H9 (cell line): ENCODE results near the gene BAG1. TPM values are rescaled to one million over a fixed set of nuclear protein-coding genes. Genes with fewer than 3 reads are reported as not detected.

Experiments
- DNase-seq: peaks from one replicate; pipeline ENCODE4 v3.0.0-alpha.2; 2017
- H2AFZ ChIP-seq: one replicate; pipeline ENCODE4 v1.6.1; 2013; ENCODE audit warnings: mild to moderate bottlenecking, low read length, control low read depth, moderate library complexity
- H2AK5ac ChIP-seq: 2 replicates; pipeline ENCODE4 v1.6.1; 2013; ENCODE audit warnings: low read length, control low read depth, mixed read lengths; ENCODE audit not compliant: insufficient read length
- H2BK120ac ChIP-seq: one replicate; pipeline ENCODE4 v1.6.1; 2013; ENCODE audit warnings: low read depth, mild to moderate bottlenecking, low read length, control low read depth, inconsistent platforms; ENCODE audit not compliant: poor library complexity, severe bottlenecking
- H2BK12ac ChIP-seq: 2 replicates; pipeline ENCODE4 v1.6.1; 2013; ENCODE audit warnings: low read length, control low read depth, mixed read lengths, low read depth; ENCODE audit not compliant: insufficient read length
- H2BK15ac ChIP-seq: 2 replicates; pipeline ENCODE4 v1.6.1; 2013; ENCODE audit warnings: low read depth, low read length, control low read depth
- H2BK20ac ChIP-seq: one replicate; pipeline ENCODE4 v1.6.1; 2013; ENCODE audit warnings: low read depth, mild to moderate bottlenecking, low read length, control low read depth, inconsistent platforms; ENCODE audit not compliant: poor library complexity, severe bottlenecking
- H2BK5ac ChIP-seq: 2 replicates; pipeline ENCODE4 v1.6.1; 2013; ENCODE audit warnings: low read length, control low read depth, mixed read lengths; ENCODE audit not compliant: insufficient read length
- H3K14ac ChIP-seq: 2 replicates; pipeline ENCODE4 v1.6.1; 2013; ENCODE audit warnings: low read length, control low read depth; ENCODE audit not compliant: insufficient read depth
- H3K18ac ChIP-seq: 2 replicates; pipeline ENCODE4 v1.6.1; 2013; ENCODE audit warnings: low read depth, mild to moderate bottlenecking, mixed read lengths, low read length, control low read depth; ENCODE audit not compliant: insufficient read length
- H3K23ac ChIP-seq: 2 replicates; pipeline ENCODE4 v1.6.1; 2013; ENCODE audit warnings: low read length, control low read depth, mixed read lengths, low read depth; ENCODE audit not compliant: insufficient read length
- H3K23me2 ChIP-seq: 2 replicates; pipeline ENCODE4 v1.6.1; 2013; ENCODE audit warnings: low read depth, mild to moderate bottlenecking, mixed read lengths, low read length, control low read depth; ENCODE audit not compliant: insufficient read length, poor library complexity, severe bottlenecking
- H3K27ac ChIP-seq: 2 replicates; pipeline ENCODE4 v1.5.1; 2013; ENCODE audit warnings: low read length, control low read depth, mixed read lengths, low read depth; ENCODE audit not compliant: insufficient read length
- H3K27me3 ChIP-seq: 2 replicates; pipeline ENCODE4 v1.6.1; 2013; ENCODE audit warnings: low read length, control low read depth, inconsistent platforms; ENCODE audit not compliant: insufficient read depth
- H3K4ac ChIP-seq: 2 replicates; pipeline ENCODE4 v1.6.1; 2013; ENCODE audit warnings: low read depth, mild to moderate bottlenecking, control low read depth, inconsistent platforms, low read length, moderate library complexity
- H3K4me1 ChIP-seq: 2 replicates; pipeline ENCODE4 v1.6.1; 2013; ENCODE audit warnings: low read length, control low read depth, inconsistent platforms; ENCODE audit not compliant: insufficient read depth
- H3K4me2 ChIP-seq: 2 replicates; pipeline ENCODE4 v1.6.1; 2013; ENCODE audit warnings: low read length, control low read depth, mixed read lengths; ENCODE audit not compliant: insufficient read length, insufficient read depth
- H3K56ac ChIP-seq: 2 replicates; pipeline ENCODE4 v1.6.1; 2013; ENCODE audit warnings: low read depth, mild to moderate bottlenecking, mixed read lengths, low read length, control low read depth; ENCODE audit not compliant: insufficient read length
- H3K79me1 ChIP-seq: 2 replicates; pipeline ENCODE4 v1.6.1; 2013; ENCODE audit warnings: low read depth, mild to moderate bottlenecking, moderate library complexity, low read length, control low read depth, inconsistent platforms; ENCODE audit not compliant: insufficient read depth, poor library complexity, severe bottlenecking
- H3K79me2 ChIP-seq: 2 replicates; pipeline ENCODE4 v1.6.1; 2013; ENCODE audit warnings: low read length, control low read depth, inconsistent platforms; ENCODE audit not compliant: insufficient read depth
- H3K9ac ChIP-seq: 2 replicates; pipeline ENCODE4 v1.6.1; 2013; ENCODE audit warnings: low read length, control low read depth, mixed read lengths; ENCODE audit not compliant: insufficient read length; ENCODE audit errors: extremely low read depth
- H3K9me3 ChIP-seq: one replicate; pipeline ENCODE4 v1.6.1; 2013; ENCODE audit warnings: low read depth, low read length, inconsistent platforms; ENCODE audit not compliant: control insufficient read depth
- H3T11ph ChIP-seq: one replicate; pipeline ENCODE4 v1.6.1; 2013; ENCODE audit warnings: mild to moderate bottlenecking, low read length, control low read depth, inconsistent platforms
- H4K20me1 ChIP-seq: one replicate; pipeline ENCODE4 v1.6.1; 2013; ENCODE audit not compliant: control insufficient read depth, insufficient read length, insufficient read depth
- H4K5ac ChIP-seq: 2 replicates; pipeline ENCODE4 v1.6.1; 2013; ENCODE audit warnings: low read depth, mild to moderate bottlenecking, mixed read lengths, low read length, control low read depth; ENCODE audit not compliant: insufficient read length
- H4K8ac ChIP-seq: replicated peaks from 2 replicates; pipeline ENCODE4 v1.6.1; 2013; ENCODE audit warnings: low read length, control low read depth, mixed read lengths, low read depth; ENCODE audit not compliant: insufficient read length
- H4K91ac ChIP-seq: 2 replicates; pipeline ENCODE4 v1.6.1; 2013; ENCODE audit warnings: low read depth, mild to moderate bottlenecking, moderate library complexity, mixed read lengths, low read length, control low read depth; ENCODE audit not compliant: insufficient read length
- H3K27ac Mint-ChIP-seq, 3 experiments: 2 replicates in 2 of 3; 3 replicates in 1 of 3; pipeline ENCODE4 v1.8.0; 2020 to 2021; ENCODE audit warnings: mixed read lengths in 3 of 3, mild to moderate bottlenecking in 1 of 3, moderate library complexity in 1 of 3
- H3K27me3 Mint-ChIP-seq: 2 replicates; pipeline ENCODE4 v1.8.0; 2021; ENCODE audit warnings: low read depth, mild to moderate bottlenecking, moderate library complexity, mixed read lengths
- H3K36me3 Mint-ChIP-seq, 3 experiments: 2 replicates in 2 of 3; 3 replicates in 1 of 3; pipeline ENCODE4 v1.8.0; 2020 to 2021; ENCODE audit warnings: low read depth in 3 of 3, mixed read lengths in 3 of 3; ENCODE audit not compliant: insufficient read depth in 1 of 3
- H3K4me1 Mint-ChIP-seq, 2 experiments: 2 replicates each; pipeline ENCODE4 v1.8.0; 2020; ENCODE audit warnings: mixed read lengths in 2 of 2
- H3K4me3 Mint-ChIP-seq, 2 experiments: 2 replicates in 1 of 2; 3 replicates in 1 of 2; pipeline ENCODE4 v1.8.0; 2020 to 2021; ENCODE audit warnings: mild to moderate bottlenecking in 2 of 2, mixed read lengths in 2 of 2, moderate library complexity in 1 of 2
- H3K9me3 Mint-ChIP-seq, 2 experiments: 2 replicates in 1 of 2; 3 replicates in 1 of 2; pipeline ENCODE4 v1.8.0; 2020; ENCODE audit warnings: mild to moderate bottlenecking in 2 of 2, mixed read lengths in 2 of 2, moderate library complexity in 1 of 2
- WGBS: extraction: QIAGEN DNeasy Blood & Tissue Kit; methylation state at CpG from one replicate; pipeline ENCODE4 v1.1.7; 2013; ENCODE audit warnings: missing lambda C conversion rate, low lambda C conversion rate, mixed read lengths; ENCODE audit not compliant: insufficient read length; ENCODE audit errors: extremely low coverage; 5-methylcytosine and 5-hydroxymethylcytosine counted together
- total RNA-seq: library from RNA; stranded (reverse); gene quantifications from 2 replicates; pipeline ENCODE4 v1.2.1, GENCODE V29; 2021
- TF ChIP-seq, protein P1 (sequence below): fragments of 200-600 bp; sonication (generic); conservative IDR thresholded peaks from 3 replicates; pipeline ENCODE4 v1.8.0; 2021; ENCODE audit warnings: antibody characterized with exemption, mild to moderate bottlenecking

BAG1 gene
- total RNA-seq, 1 experiment from 2014 or later = 66.4 TPM

GRCh38 chr9:33257276-33257675 is 7.2 kb downstream of the BAG1 start:
- Histone ChIP-seq H3K27me3 (no peaks in the 10 kb centered on the region), H3K9me3 (no peaks in the 10 kb centered on the region), H2AK5ac (no peak overlapping the region), H4K91ac (no peak overlapping the region), H2BK12ac (no peak overlapping the region), H4K20me1 (no peaks in the 10 kb centered on the region), H2BK5ac (no peak overlapping the region), H3K23me2 (no peaks in the 10 kb centered on the region), H2BK120ac (no peak overlapping the region), H3K9ac (no peak overlapping the region), H2AFZ (no peak overlapping the region), H3K27ac (no peak overlapping the region), H4K8ac (no peak overlapping the region), H3K14ac (no peak overlapping the region), H3K79me2 (no peaks in the 10 kb centered on the region), H3K4me1 (no peaks in the 10 kb centered on the region), H3K56ac (no peak overlapping the region), H2BK20ac (no peak overlapping the region), H3K4me2 (no peak overlapping the region), H2BK15ac (no peak overlapping the region), H3T11ph (no peak overlapping the region), H3K79me1 (no peaks in the 10 kb centered on the region), H3K23ac (no peak overlapping the region), H3K4ac (no peak overlapping the region), H4K5ac (no peak overlapping the region), H3K18ac (no peak overlapping the region)
- DNase-seq = no peak
- H3K27ac Mint-ChIP-seq = no peak overlapping the region
- H3K4me1 Mint-ChIP-seq = no peaks in the 10 kb centered on the region
- H3K27me3 Mint-ChIP-seq = no peaks in the 10 kb centered on the region
- no CpG with 5 or more reads among the region's 4 CpGs for WGBS
- peaks cover 57 to 85% (median 78%) of the 10 kb centered on the region in 3 experiments for H3K36me3 Mint-ChIP-seq
- no peak overlapping the region for H3K4me3 Mint-ChIP-seq
- H3K9me3 Mint-ChIP-seq = no peaks in the 10 kb centered on the region; a peak in 1 of 5 replicates
- TF ChIP-seq, protein P1, sequence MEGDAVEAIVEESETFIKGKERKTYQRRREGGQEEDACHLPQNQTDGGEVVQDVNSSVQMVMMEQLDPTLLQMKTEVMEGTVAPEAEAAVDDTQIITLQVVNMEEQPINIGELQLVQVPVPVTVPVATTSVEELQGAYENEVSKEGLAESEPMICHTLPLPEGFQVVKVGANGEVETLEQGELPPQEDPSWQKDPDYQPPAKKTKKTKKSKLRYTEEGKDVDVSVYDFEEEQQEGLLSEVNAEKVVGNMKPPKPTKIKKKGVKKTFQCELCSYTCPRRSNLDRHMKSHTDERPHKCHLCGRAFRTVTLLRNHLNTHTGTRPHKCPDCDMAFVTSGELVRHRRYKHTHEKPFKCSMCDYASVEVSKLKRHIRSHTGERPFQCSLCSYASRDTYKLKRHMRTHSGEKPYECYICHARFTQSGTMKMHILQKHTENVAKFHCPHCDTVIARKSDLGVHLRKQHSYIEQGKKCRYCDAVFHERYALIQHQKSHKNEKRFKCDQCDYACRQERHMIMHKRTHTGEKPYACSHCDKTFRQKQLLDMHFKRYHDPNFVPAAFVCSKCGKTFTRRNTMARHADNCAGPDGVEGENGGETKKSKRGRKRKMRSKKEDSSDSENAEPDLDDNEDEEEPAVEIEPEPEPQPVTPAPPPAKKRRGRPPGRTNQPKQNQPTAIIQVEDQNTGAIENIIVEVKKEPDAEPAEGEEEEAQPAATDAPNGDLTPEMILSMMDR = no peak
